GM12873 (cell line): Measurements from ENCODE around the gene N4BP2.

Source experiments
- CTCF ChIP-seq: IDR thresholded peaks from 2 replicates; pipeline ENCODE4 v1.5.1; 2012; ENCODE audit warnings: low read depth, mild to moderate bottlenecking, moderate library complexity, low read length, control low read depth; ENCODE audit not compliant: insufficient read depth; ENCODE audit errors: missing control alignments

The N4BP2 gene

GRCh38 chr4:40150932-40151331, 94.3 kb downstream of the N4BP2 start:
- TF ChIP-seq CTCF, result no peak

DNA sequence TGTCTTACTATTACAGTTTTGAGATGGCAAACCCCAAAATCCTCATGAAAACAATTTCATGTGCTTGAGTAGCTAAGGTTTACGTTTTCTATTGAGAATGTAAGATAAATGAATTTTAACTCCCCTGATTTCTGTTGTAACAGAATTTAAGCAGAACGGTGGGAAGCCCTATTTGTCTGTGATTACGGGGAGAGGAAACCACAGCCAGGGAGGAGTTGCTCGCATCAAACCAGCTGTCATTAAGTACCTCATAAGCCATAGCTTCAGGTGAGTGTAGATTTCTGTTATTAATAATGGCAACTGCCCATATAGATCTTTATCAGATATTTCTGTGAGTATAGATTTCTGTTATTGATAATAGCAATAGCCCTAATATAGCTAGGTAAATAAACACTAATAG, 96.0 kb downstream of the N4BP2 start:
- no peak for TF ChIP-seq CTCF

DNA sequence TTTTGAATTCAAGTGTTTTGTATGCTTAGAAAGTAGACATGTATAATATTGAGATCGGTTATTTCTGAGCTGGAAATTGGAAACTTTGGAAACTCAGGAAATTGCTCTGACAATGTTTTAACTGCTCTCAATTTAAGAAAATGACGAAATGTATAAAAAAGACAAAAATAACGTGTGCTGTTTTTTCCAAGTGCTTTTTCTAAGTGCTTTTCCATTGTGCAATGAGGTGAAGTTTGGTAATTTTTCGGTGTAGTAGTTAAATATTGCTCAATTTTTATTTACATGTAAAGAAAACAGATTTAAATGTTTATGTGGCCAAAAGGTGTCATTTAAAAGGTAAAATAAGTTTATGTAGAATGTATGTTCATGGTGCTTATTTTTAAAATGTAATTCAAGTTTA, 100.8 kb downstream of the N4BP2 start:
- TF ChIP-seq CTCF, result no peak

DNA sequence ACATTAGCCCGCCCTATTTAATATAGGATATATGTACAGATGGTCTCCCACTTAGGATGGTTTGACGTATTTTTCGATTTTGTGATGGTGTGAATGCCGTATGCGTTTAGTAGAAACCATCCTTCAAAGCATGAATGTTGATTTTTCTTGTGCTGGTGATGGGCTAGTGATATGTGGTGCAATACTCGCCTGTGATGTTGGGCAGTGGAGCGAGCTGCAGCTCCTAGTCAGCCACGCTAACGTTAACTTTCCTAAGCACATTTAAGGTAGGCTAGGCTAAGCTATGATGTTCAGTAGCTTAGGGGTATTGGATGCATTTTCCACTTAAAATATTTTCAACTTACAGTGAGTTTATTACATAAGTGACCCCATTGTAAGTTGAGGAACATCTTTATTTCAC, 103.6 kb downstream of the N4BP2 start:
- TF ChIP-seq CTCF, result no peak

DNA sequence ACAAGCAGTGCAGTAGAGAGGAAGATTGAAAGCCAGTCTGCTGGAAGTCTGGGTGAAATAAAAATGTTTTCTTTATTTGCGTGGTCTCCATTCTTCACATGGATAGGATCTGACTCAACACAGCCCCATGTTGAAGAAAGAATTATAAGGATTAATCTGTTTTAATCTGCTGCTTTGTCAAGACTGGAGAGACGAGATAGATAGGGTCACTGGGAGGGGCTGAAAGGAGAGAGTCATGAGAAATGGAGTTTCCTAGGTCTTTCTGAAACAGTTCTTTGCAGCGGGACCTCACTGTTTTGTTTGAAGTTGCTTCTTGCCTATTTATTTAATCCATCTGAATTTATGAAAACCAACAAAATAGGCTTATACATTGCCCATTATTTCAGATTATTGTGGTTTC, 107.8 kb downstream of the N4BP2 start:
- TF ChIP-seq CTCF, result no peak

- no peak for TF ChIP-seq CTCF
Observed at GRCh38 chr4:40165916-40166315, 109.3 kb downstream of the N4BP2 start.

- TF ChIP-seq CTCF, result no peak
Observed at GRCh38 chr4:40168070-40168469, 111.4 kb downstream of the N4BP2 start.

GRCh38 chr4:40170588-40170987, 113.9 kb downstream of the N4BP2 start:
- TF ChIP-seq CTCF, result no peak
